HepG2 (cell line): ENCODE measurements around the gene ELAPOR1. TPM values are rescaled to one million over a fixed set of nuclear protein-coding genes. Genes with fewer than 3 reads are reported as not detected.

Experiments
- ARID2 ChIP-seq: sonication (generic); formaldehyde crosslinking; IDR thresholded peaks from 2 replicates; pipeline ENCODE4 v1.8.1; 2022; ENCODE audit warnings: mild to moderate bottlenecking, missing genetic modification reagents, borderline replicate concordance
- ARID4A ChIP-seq: sonication (generic); formaldehyde crosslinking; IDR thresholded peaks from 2 replicates; pipeline ENCODE4 v1.5.0; 2020; ENCODE audit warnings: mild to moderate bottlenecking, missing genetic modification reagents, borderline replicate concordance
- MLLT10 ChIP-seq: sonication (generic); formaldehyde crosslinking; IDR thresholded peaks from 2 replicates; pipeline ENCODE4 v1.4.0; 2020; ENCODE audit warnings: missing genetic modification reagents
- NR1H2 ChIP-seq: sonication (generic); formaldehyde crosslinking; IDR thresholded peaks from 2 replicates; pipeline ENCODE4 v1.8.1; 2022; ENCODE audit warnings: low read depth, missing genetic modification reagents, borderline replicate concordance
- PHF21A ChIP-seq: sonication (generic); formaldehyde crosslinking; IDR thresholded peaks from 2 replicates; pipeline ENCODE4 v1.5.0; 2020; ENCODE audit warnings: mild to moderate bottlenecking, missing genetic modification reagents
- POLR2AphosphoS5 ChIP-seq: IDR thresholded peaks from 2 replicates; pipeline ENCODE4 v1.6.1; 2012; ENCODE audit warnings: low read depth, low read length
- RERE ChIP-seq: IDR thresholded peaks from 2 replicates; pipeline ENCODE4 v1.6.1; 2016; ENCODE audit warnings: low read depth, missing genetic modification reagents, missing compliant biosample characterization
- RXRA ChIP-seq: sonication (generic); formaldehyde crosslinking; IDR thresholded peaks from 2 replicates; pipeline ENCODE4 v1.5.1; 2020; ENCODE audit warnings: missing genetic modification reagents
- SOX13 ChIP-seq, 3 experiments: fragments of 450-650 bp in 1 of 3; sonication (generic) in 1 of 3; formaldehyde crosslinking in 1 of 3; IDR thresholded peaks in 2 of 3; conservative IDR thresholded peaks in 1 of 3; 2 replicates each; pipeline versions ENCODE4 v1.5.0 to v1.6.1; 2016 to 2020; ENCODE audit warnings: antibody characterized with exemption in 1 of 3, mild to moderate bottlenecking in 1 of 3, missing compliant biosample characterization in 1 of 3, missing genetic modification reagents in 1 of 3, moderate library complexity in 1 of 3
- ZFP36L2 ChIP-seq: sonication (generic); formaldehyde crosslinking; IDR thresholded peaks from 2 replicates; pipeline ENCODE4 v1.4.0; 2020; ENCODE audit warnings: missing genetic modification reagents
- ZFYVE20 ChIP-seq: sonication (generic); formaldehyde crosslinking; IDR thresholded peaks from 2 replicates; pipeline ENCODE4 v1.8.0; 2023; ENCODE audit warnings: low read depth, mild to moderate bottlenecking, moderate library complexity, missing genetic modification reagents, borderline replicate concordance
- ZNF354B ChIP-seq: sonication (generic); formaldehyde crosslinking; IDR thresholded peaks from 2 replicates; pipeline ENCODE4 v1.8.0; 2022; ENCODE audit warnings: mild to moderate bottlenecking, missing genetic modification reagents
- ZNF383 ChIP-seq: sonication (generic); formaldehyde crosslinking; IDR thresholded peaks from 2 replicates; pipeline ENCODE4 v1.4.0; 2020; ENCODE audit warnings: missing genetic modification reagents, mild to moderate bottlenecking, borderline replicate concordance
- ZNF451 ChIP-seq: sonication (generic); formaldehyde crosslinking; IDR thresholded peaks from 2 replicates; pipeline ENCODE4 v1.5.0; 2020; ENCODE audit warnings: mild to moderate bottlenecking, missing genetic modification reagents
- polyA plus RNA-seq, 8 experiments: library from polyadenylated mRNA; depleted of rRNA in 3 of 8; stranded (reverse) in 7 of 8; unstranded in 1 of 8; fragments of >200 nt; fragmentation: Illumina TruSeq in 4 of 8; extraction: Trizol in 4 of 8; gene quantifications; 2 replicates each; pipeline versions ENCODE4 v1.2.1 to v1.2.3, GENCODE V29; 2011 to 2016; ENCODE audit warnings: low read depth in 4 of 8, missing spikeins in 1 of 8, mixed read lengths in 1 of 8; ENCODE audit not compliant: insufficient read depth in 1 of 8
- total RNA-seq, 5 experiments: library from RNA; depleted of rRNA; stranded (reverse); fragments of >200 nt; fragmentation: Illumina TruSeq; extraction: Trizol; gene quantifications; 2 replicates each; pipeline ENCODE4 v1.2.3, GENCODE V29; 2016; ENCODE audit warnings: low read depth in 1 of 5
- TF ChIP-seq, protein P1 (sequence below): sonication (generic); formaldehyde crosslinking; IDR thresholded peaks from 2 replicates; pipeline ENCODE4 v1.4.0; 2020; ENCODE audit warnings: missing genetic modification reagents
- TF ChIP-seq, protein P2 (sequence below): sonication (generic); formaldehyde crosslinking; IDR thresholded peaks from 2 replicates; pipeline ENCODE4 v1.5.1; 2020; ENCODE audit warnings: missing genetic modification reagents, mild to moderate bottlenecking, borderline replicate concordance
- TF ChIP-seq, protein P3 (sequence below): sonication (generic); formaldehyde crosslinking; IDR thresholded peaks from 2 replicates; pipeline ENCODE4 v1.4.0; 2020; ENCODE audit warnings: low read depth, mild to moderate bottlenecking, missing genetic modification reagents

ELAPOR1 gene
- total and polyA plus RNA-seq, 2 of the 13 experiments (the other 11 are each of a cell fraction or from before 2014, with no cell fraction given): 0.13 to 0.20 TPM

GRCh38 chr1:109112652-109113285 is 1.1 kb upstream of the ELAPOR1 start (continued):
- TF ChIP-seq RERE (no peak), NR1H2 (no peak), MLLT10 (no peak), PHF21A (0 out of 2 replicates have a peak, but pooled peaks have one; percentile 25), SOX13 (IDR thresholded peaks at IDR 0.05) (no peak), SOX13 (CRISPR knock-in tag; conservative IDR thresholded peaks at IDR 0.05 in 1 of 2, IDR thresholded peaks at IDR 0.05 in 1 of 2) (peak in 1 of 2 experiments; percentile 12; a peak in 1 of 4 replicates), ZNF451 (no peak), ZNF354B (CRISPR knock-in tag) (no peak), POLR2AphosphoS5 (no peak), ZFP36L2 (CRISPR knock-in tag) (no peak), ARID2 (CRISPR knock-in tag) (no peak), RXRA (0 out of 2 replicates have a peak, but pooled peaks have one; percentile 35), ARID4A (CRISPR knock-in tag) (peak; percentile 51; the same call in 1 of the 2 replicates), ZNF383 (no peak), ZFYVE20 (CRISPR knock-in tag) (no peak)
- TF ChIP-seq, protein P1, sequence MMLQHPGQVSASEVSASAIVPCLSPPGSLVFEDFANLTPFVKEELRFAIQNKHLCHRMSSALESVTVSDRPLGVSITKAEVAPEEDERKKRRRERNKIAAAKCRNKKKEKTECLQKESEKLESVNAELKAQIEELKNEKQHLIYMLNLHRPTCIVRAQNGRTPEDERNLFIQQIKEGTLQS (CRISPR knock-in tag): no peak
- TF ChIP-seq, protein P2, sequence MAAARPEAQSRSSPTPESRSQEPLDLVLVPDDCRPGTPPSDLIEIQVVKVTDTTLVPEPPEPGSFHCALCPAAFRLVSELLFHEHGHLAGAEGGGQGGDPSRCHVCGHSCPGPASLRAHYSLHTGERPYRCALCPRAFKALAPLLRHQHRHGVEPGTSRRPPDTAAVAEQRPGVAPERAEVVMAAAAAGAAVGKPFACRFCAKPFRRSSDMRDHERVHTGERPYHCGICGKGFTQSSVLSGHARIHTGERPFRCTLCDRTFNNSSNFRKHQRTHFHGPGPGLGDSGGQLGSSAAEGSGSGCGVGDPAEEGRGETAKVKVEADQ (CRISPR knock-in tag): no peak
- TF ChIP-seq, protein P3, sequence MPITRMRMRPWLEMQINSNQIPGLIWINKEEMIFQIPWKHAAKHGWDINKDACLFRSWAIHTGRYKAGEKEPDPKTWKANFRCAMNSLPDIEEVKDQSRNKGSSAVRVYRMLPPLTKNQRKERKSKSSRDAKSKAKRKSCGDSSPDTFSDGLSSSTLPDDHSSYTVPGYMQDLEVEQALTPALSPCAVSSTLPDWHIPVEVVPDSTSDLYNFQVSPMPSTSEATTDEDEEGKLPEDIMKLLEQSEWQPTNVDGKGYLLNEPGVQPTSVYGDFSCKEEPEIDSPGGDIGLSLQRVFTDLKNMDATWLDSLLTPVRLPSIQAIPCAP (CRISPR knock-in tag): no peak
